HG03139 (cell line): Measurements from ENCODE around the gene CNTN4.

Experiments
- ATAC-seq: cut with Tn5 transposase; IDR thresholded peaks from one replicate; pipeline ENCODE4 v1.9.1; 2021; ENCODE audit not compliant: unreplicated experiment

CNTN4 gene

GRCh38 chr3:2375376-2375775 lies 276.7 kb downstream of the CNTN4 start:
- ATAC-seq = no peak

DNA sequence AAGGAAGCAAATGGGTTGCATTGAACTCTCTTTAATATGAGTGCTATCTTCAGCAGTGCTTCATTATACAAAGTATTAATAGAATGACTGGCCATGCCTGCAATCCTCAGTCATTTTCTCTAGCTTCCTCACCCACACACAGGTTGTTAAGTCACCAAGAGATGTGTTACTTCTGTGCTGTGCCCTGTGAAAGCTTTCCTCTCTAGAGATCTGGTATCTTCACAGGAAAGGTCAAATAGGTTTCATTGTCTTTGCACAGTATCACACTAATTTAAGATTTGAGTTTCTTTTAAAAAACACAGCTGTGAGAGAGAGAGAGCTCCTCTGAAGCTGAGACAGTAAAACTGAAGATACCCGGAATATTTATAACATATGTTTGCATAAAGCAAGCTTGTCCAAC lies 278.6 kb downstream of the CNTN4 start:
- no peak for ATAC-seq

GRCh38 chr3:2390926-2391532 lies 292.4 kb downstream of the CNTN4 start:
- ATAC-seq = no peak

GRCh38 chr3:2391896-2392295 lies 293.2 kb downstream of the CNTN4 start:
- no peak for ATAC-seq

DNA sequence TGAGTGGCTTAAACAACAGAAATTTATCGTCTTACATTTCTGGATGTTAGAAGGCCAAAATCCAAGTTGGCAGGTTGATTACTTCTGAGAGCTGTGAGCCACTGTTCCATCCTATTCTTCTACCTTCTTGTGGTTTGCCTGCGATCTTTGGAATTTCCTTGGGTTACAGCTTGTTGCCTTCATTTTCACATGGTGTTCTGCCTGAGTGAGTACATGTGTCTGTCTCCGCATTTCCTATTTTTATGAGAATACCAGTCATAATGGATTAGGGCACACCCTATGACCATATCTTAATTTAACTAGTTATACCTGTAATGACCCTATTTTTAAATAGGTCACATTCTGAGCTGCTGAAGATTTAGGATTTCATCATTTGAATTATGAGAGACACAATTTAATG lies 294.3 kb downstream of the CNTN4 start:
- no peak for ATAC-seq

- no peak for ATAC-seq
Measured at GRCh38 chr3:2415083-2415482, 316.4 kb downstream of the CNTN4 start.

DNA sequence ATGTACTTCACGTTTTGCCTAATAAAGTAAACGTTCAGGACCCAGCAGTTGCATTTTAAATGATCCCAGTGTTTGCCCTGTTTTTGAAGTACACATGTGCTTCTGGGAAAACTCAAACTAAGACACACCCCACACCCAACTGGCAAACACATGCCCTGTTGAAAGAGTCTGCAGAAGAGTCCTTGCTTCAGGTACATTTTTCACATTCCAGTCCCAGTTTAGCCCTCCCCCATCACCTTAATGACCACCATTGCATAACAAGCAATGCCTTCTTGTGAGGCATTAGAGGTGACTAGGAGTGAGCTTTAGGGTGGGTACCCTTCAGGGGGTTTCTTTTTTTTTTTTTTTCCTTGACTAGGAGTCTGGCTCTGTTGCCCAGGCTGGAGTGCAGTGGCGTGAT lies 322.3 kb downstream of the CNTN4 start:
- no peak for ATAC-seq

DNA sequence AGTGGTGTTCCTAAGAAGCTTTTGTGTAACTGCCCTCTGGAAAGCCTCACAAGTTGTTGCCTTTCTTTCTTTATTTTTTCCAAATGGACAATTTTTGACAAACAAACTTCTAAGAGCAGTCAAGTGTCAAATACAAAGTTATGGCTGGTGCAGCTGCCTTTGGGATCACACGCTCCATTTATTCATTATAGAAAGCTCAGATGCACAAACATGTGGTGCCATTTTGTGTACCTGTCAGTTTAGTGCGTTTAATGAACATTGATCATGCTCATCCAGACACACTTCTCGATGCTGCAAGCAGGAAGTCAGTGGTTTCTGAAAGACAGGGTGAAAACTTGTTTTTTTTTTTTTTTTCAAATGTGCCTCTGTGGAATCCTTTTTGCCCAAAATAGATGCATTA lies 324.5 kb downstream of the CNTN4 start:
- ATAC-seq = no peak

GRCh38 chr3:2441558-2441957 lies 342.9 kb downstream of the CNTN4 start:
- ATAC-seq = no peak

GRCh38 chr3:2446146-2446545 lies 347.5 kb downstream of the CNTN4 start:
- no peak for ATAC-seq

DNA sequence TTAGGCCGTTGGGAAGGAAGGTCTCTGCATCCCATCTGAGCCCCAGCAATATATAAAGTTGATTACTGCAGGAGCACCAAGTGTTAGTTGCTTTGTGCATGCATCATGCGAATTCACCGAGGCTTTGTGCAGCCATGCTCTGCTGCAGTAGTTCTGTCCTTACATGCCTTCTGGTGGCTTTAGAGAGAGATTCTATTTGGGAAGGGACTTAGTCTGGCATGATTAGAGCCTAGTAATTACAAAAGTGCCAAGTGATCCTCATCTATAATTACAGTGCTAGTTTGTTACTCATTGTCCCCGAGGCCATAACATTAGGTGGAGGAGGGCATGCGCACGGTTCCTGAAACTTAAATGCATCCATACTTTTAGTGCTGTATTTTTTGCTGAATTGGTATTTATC lies 353.6 kb downstream of the CNTN4 start:
- no peak for ATAC-seq

DNA sequence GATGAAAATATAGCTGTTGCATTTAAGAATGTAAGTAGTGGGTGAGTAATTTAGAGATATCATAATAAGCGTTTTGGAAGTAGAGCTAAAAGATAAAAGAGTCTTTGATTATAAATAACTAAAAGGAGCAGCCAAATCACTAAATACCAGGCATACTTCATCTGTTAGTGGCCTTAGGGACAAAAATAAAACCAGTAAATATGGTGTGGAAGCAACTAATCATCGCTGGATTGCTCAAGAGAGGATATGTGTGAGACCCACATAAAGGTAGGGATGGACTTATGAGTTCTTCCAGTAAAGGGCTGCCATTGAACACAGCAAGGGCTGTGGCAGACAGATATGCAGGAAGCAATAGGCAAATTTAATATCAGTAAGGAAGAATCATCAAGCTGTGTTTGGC lies 356.2 kb downstream of the CNTN4 start:
- ATAC-seq = no peak

- ATAC-seq = no peak
Measured at GRCh38 chr3:2456788-2457187, 358.1 kb downstream of the CNTN4 start.

GRCh38 chr3:2458816-2459215 lies 360.1 kb downstream of the CNTN4 start:
- no peak for ATAC-seq

DNA sequence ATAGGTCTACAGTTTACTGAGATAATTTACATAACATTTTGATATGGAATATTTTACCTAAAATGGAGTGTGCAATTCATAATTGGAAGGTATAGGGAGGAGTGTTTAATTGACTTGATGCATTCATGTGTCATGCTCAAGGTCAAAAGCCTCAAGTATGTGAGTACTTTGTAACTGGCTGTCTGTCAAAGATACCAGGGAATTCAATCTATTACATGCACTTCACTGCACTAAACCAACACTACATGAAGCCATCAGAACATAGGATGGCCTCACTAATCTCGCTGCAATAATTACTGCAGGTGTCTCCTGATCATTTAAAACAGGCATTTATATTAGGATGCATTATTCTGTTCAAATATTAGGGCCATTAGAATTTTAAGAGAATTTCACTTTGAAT lies 367.2 kb downstream of the CNTN4 start:
- ATAC-seq = no peak

GRCh38 chr3:2468816-2469215 lies 370.1 kb downstream of the CNTN4 start:
- ATAC-seq = no peak

DNA sequence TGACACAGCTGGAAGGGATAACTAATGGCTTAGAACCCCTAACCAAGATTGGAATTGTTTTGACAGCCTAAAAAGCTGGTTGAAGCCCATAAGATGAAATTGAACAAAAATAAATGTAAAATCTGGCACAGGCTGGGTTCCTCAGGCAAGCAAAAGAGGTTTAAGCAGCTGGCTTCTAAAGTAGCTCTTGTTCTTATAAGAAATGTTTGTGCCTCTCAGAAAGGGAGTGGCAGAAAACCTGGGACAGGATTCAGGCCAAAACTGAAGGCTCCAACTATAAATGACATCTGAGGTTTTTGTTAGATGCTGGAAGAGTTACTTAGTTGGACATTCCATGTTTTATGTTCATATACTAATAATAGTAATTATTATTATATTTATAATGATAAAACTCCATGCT lies 378.3 kb downstream of the CNTN4 start:
- no peak for ATAC-seq

DNA sequence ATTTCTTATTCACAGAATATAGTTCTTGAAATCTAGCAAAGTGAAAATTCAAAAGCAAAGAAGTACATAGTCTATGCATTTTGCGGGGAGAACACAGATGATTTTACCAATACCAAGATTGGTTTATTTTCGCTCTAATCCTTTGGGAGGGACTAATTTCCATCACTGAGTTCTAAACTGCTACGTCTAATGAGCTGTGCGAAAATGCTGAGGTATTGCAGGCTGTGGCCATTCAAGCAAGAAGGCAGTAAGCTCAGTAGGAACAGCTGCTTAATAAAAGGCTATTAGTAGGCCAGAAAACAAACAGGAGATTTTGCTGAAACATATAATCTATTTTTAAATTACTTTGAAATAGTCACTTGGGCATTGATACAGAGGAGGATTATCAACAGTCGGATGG lies 379.0 kb downstream of the CNTN4 start:
- ATAC-seq = no peak

DNA sequence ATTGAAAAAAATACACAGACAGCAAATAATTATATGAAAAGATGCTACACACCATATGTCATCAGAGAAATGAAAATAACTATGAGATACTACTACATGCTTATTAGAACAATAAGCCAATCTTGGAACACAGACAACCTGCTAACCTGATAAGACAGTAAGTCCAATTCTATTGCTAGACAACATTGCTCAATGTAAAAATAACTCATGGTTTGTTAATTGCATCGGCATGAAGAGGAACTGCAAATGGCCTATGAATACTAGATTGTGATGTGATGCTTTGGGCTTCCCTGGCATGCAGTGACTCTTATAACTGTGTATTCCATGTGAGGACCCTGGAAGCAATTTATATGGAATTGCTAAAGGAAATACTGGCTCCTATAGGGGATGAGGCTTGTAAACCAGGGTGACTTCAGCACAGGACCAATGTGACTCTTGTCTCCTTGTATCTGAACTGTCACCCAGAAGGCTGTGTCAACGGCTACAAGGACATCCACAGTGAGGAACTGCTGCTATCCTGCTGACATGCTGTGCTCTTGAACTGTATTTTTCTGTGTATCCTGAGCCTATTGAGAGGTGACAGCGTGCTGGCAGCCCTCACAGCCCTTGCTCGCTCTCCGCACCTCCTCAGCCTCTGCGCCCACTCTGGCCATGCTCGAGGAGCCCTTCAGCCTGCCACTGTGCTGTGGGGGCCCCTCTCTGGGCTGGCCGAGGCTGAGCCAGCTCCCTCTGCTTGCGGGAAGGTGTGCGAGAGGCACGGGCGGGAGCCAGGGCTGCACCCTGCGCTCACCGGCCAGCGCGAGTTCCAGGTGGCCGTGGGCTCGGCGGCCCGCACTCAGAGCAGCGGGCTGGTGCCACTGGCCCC lies 385.7 kb downstream of the CNTN4 start:
- no peak for ATAC-seq

DNA sequence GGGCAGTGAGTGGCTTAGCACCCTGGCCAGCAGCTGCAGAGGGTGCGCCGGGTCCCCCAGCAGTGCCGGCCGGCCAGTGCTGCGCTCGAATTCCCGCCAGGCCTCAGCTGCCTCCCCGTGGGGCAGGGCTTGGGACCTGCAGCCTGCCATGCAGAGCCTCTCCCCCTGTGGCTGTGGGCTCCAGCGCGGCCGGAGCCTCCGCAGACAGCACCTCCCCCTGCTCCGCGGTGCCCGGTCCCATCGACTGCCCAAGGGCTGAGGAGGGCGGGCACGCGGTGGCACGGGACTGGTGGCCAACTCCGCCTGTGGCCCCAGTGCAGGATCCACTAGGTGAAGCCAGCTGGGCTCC lies 386.3 kb downstream of the CNTN4 start:
- ATAC-seq = no peak

- no peak for ATAC-seq
Measured at GRCh38 chr3:2495746-2496145, 397.1 kb downstream of the CNTN4 start.

DNA sequence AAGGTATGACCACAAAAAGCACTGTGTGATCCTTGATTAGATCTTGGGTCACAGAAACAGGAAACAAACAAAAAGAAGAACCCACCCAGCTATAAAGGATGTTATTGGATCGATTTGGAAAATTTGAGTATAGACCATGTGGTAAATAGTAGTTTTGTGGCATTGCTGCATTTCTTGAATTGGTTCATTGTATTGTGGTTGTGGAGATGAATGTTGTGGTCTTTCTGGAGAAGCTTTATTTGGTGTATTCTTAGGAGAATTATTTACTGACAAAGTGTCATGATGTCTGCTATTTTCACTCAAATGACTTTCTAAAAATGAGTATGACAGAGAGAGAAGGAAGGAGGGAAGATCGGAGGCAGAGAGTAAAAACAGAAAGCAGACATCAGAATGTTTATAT lies 406.2 kb downstream of the CNTN4 start:
- no peak for ATAC-seq

DNA sequence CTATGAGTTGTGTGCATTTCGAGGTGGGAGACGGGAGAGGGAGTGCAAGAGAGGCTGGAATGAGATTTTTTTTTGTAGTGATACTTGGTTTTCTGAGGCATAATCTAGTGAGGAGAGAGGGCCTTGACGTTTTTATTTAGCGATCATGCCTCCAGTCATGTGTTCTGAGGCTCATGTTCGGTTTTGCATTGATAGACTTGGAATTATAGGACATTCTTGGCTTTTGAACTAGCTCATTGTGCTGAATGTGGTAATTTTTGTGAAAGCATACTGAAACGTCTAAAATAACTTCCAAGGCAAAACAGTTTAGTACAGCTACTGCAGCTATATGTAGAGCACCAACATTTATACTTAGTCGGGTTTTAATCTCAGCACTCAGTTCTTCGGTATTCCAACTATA lies 408.1 kb downstream of the CNTN4 start:
- no peak for ATAC-seq
